Measurements from ENCODE around the gene SHISAL2B.
"Not testable (repeated sequence)": the region's sequence is repeated elsewhere in the genome, so short reads cannot be mapped to it uniquely, and the experiment has no call there.

SHISAL2B gene

DNA sequence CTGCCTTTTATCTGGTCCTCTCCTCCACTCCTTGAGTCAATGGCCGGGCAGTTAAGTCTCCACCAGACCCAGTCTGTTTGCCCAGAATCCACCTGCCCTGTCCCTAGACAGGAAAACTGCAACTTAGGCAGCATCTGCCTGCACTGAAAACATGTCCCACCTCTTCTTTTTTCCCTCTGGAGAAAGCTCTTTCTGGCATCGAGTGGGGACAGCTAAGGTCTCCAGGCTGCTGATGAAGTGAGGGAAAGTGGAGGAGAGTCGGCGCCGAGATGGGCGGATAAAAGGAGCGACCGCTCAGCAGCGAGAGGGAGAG, 243 bp upstream of the SHISAL2B start:
- DNase-seq (ENCODE audit: low read depth) = no peak
- no peak overlapping the region for H3K4me3 ChIP-seq (ENCODE audit: control insufficient read depth, low read depth, low read length)
- TF ChIP-seq, protein P1, sequence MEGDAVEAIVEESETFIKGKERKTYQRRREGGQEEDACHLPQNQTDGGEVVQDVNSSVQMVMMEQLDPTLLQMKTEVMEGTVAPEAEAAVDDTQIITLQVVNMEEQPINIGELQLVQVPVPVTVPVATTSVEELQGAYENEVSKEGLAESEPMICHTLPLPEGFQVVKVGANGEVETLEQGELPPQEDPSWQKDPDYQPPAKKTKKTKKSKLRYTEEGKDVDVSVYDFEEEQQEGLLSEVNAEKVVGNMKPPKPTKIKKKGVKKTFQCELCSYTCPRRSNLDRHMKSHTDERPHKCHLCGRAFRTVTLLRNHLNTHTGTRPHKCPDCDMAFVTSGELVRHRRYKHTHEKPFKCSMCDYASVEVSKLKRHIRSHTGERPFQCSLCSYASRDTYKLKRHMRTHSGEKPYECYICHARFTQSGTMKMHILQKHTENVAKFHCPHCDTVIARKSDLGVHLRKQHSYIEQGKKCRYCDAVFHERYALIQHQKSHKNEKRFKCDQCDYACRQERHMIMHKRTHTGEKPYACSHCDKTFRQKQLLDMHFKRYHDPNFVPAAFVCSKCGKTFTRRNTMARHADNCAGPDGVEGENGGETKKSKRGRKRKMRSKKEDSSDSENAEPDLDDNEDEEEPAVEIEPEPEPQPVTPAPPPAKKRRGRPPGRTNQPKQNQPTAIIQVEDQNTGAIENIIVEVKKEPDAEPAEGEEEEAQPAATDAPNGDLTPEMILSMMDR (conservative IDR thresholded peaks at IDR 0.05; ENCODE audit: control insufficient read depth, insufficient read depth, low read depth, low read length) = no peak

DNA sequence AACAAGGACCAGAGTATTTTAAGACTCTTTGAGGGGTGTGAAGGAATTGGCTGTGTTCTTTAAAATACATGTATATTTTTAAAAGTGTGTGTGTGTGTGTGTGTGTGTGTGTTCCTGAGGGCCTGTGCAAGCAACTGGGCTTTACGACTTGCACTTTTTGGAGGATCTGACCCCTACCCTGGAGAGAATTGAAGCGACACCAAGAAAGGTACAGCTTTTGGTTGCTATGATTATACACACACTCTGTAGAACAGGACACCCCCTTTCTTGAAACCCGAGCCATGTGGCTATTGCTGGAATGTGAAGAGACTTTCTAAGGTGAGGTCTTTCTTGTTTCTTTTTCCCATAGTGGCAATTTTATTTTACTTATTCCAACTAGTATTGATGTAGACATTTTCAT, 988 bp downstream of the SHISAL2B start:
- no peak for DNase-seq (ENCODE audit: low read depth)
- TF ChIP-seq, protein P1 (conservative IDR thresholded peaks at IDR 0.05; ENCODE audit: control insufficient read depth, insufficient read depth, low read depth, low read length) = no peak
- no peak overlapping the region for H3K4me3 ChIP-seq (ENCODE audit: control insufficient read depth, low read depth, low read length)

DNA sequence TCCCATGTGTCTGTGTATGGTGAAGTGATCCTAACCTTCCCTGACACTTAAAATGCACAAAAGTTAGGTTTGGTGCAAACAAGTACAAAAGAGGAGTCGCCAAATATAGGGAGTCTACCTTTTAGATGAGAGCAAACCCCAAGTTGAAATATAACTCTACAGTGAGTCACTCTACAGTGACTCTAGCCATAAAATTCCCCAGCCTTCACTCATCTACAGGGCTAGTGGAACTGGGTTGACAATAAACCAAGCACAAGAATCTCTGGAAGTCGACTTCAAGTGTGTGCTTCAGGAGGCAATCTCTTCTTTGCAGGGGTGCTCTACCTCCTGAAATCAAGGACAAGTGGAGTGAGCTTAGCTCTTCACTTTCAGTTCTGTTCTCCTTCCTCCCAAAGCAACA, 3.3 kb downstream of the SHISAL2B start:
- TF ChIP-seq, protein P1 (conservative IDR thresholded peaks at IDR 0.05; ENCODE audit: control insufficient read depth, insufficient read depth, low read depth, low read length) = no peak
- DNase-seq (ENCODE audit: low read depth) = no peak

DNA sequence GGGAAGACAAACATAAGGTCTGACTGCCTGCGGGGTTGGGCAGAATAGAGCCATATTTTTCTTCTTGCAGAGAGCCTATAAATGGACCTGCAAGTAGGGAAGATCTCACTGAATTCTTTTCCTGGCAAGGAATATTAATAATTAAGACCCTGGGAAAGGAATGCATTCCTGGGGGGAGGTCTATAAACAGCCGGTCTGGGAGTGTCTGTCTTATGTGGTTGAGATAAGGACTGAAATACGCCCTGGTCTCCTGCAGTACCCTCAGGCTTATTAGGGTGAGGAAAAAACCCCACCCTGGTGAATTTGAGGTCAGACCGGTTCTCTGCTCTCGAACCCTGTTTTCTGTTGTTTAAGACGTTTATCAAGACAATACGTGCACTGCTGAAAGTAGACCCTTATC, 6.1 kb downstream of the SHISAL2B start:
- not testable (repeated sequence) for DNase-seq (ENCODE audit: low read depth); H3K4me3 ChIP-seq (ENCODE audit: control insufficient read depth, low read depth, low read length)

More for the DNA sequence above, 3.3 kb downstream of the SHISAL2B start:
- no peak overlapping the region for H3K4me3 ChIP-seq (ENCODE audit: control insufficient read depth, low read depth, low read length)

DNA sequence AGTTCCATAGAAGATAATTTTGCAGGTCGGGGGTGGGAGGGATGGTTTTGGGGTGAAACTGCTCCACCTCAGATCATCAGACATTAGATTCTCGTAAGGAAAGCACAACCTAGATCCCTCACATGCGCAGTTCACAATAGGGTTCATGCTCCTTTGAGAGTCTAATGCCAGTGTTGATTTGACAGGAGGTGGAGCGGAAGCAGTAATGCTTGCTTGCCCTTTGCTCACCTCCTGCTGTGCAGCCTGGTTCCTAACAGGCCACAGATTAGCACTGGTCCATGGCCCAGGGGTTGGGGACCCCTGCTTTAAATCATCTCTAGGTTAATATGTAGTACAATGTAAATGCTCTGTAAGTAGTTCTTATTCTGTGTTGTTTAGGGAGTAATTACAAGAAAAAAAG, 10.5 kb downstream of the SHISAL2B start:
- DNase-seq (ENCODE audit: low read depth) = no peak
- TF ChIP-seq, protein P1 (conservative IDR thresholded peaks at IDR 0.05; ENCODE audit: control insufficient read depth, insufficient read depth, low read depth, low read length) = no peak
- H3K4me3 ChIP-seq (ENCODE audit: control insufficient read depth, low read depth, low read length) = no peak overlapping the region

DNA sequence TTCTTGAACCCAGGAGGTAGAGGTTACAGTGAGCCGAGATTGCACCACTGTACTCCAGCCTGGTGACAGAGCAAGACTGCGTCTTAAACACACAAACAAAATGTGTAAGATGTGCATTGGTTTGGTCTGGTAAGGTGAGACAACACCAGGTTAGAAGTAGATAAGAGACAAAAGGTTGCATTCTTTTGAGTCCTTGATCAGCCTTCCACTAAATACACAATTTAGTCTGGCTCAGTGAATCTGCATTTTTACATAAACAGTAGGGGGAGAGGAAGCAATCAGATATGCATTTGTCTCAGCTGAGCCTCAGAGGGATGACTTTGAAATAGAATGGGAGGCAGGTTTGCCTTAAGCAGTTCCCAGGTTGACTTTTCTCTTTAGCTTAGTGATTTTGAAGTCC, 15.8 kb downstream of the SHISAL2B start:
- H3K4me3 ChIP-seq (ENCODE audit: control insufficient read depth, low read depth, low read length); DNase-seq (ENCODE audit: low read depth): not testable (repeated sequence)

DNA sequence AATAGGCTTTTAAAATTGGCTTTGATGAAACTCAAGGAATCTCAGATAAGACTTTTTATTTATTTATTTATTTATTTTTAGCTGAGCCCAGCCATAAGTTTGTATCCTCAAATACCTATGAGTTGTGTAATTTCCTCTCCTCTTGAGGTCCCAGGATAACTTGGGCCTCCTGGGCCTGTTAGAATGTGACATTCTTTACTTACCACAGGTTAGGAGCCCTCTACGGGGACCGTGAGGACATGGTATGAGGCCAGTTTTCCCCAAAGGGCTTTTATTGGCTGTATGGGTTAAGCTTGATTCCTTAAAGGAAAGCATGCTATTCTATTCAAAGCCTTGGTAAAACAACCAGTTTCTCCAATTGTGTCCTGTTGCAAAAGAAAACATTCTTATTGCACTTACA, 16.9 kb downstream of the SHISAL2B start:
- TF ChIP-seq, protein P1 (conservative IDR thresholded peaks at IDR 0.05; ENCODE audit: control insufficient read depth, insufficient read depth, low read depth, low read length) = no peak
- H3K4me3 ChIP-seq (ENCODE audit: control insufficient read depth, low read depth, low read length) = no peak overlapping the region
- DNase-seq (ENCODE audit: low read depth) = no peak

DNA sequence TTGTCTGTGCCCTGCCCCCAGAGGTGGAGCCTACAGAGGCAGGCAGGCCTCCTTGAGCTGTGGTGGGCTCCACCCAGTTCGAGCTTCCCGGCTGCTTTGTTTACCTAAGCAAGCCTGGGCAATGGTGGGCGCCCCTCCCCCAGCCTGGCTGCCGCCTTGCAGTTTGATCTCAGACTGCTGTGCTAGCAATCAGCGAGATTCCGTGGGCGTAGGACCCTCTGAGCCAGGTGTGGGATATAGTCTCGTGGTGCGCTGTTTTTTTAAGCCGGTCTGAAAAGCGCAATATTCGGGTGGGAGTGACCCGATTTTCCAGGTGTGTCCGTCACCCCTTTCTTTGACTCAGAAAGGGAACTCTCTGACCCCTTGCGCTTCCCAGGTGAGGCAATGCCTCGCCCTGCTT, 24.2 kb downstream of the SHISAL2B start:
- not testable (repeated sequence) for H3K4me3 ChIP-seq (ENCODE audit: control insufficient read depth, low read depth, low read length); DNase-seq (ENCODE audit: low read depth)

DNA sequence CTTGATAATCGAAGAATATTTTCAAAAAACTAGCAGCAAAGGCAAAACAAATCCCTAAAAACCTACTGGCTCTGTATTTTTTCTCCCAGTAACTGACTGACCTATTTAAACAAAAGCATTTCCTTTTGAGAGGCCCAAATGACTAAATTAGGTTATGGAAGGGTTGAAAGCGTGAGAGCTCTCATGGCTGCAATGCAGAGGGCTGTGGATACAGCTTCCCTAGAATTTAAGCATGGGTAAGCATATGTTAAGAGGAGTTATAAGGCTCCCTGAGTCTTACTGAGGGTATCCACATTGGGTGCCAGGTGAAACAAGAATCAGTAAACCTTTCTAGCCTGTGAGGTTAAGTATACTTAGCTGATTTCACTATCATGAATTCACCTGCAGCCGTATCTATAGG, 32.3 kb downstream of the SHISAL2B start:
- no peak for DNase-seq (ENCODE audit: low read depth)
- TF ChIP-seq, protein P1 (conservative IDR thresholded peaks at IDR 0.05; ENCODE audit: control insufficient read depth, insufficient read depth, low read depth, low read length) = no peak
- no peak overlapping the region for H3K4me3 ChIP-seq (ENCODE audit: control insufficient read depth, low read depth, low read length)

Measured in fibroblast of mammary gland (primary cell).